ENCODE results near the gene ERCC6L.

Gene ERCC6L

DNA sequence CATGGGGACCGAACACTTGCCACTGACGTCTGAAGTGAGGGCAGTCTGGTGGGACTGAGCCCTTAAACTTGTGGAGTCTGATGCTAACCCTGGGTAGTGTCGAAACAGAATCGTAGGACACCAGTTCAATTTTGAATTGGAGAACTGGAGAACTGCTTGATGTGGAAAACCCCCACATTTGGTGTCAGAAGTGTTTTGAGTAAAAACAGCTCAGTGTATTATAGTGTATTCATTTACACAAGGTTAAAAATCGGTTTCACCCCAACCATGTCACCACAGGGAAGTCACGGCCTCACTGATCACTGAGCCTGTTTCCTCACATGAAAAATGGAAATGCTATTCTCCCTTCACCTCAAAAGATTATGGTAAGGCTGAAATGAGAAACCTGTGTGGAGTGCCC lies 35.4 kb downstream of the ERCC6L start:
- no peak overlapping the region for H3K4me3 ChIP-seq (ENCODE audit: low read depth, low read length)
- DNase-seq (ENCODE audit: low read depth), result no peak
- TF ChIP-seq, protein P1, sequence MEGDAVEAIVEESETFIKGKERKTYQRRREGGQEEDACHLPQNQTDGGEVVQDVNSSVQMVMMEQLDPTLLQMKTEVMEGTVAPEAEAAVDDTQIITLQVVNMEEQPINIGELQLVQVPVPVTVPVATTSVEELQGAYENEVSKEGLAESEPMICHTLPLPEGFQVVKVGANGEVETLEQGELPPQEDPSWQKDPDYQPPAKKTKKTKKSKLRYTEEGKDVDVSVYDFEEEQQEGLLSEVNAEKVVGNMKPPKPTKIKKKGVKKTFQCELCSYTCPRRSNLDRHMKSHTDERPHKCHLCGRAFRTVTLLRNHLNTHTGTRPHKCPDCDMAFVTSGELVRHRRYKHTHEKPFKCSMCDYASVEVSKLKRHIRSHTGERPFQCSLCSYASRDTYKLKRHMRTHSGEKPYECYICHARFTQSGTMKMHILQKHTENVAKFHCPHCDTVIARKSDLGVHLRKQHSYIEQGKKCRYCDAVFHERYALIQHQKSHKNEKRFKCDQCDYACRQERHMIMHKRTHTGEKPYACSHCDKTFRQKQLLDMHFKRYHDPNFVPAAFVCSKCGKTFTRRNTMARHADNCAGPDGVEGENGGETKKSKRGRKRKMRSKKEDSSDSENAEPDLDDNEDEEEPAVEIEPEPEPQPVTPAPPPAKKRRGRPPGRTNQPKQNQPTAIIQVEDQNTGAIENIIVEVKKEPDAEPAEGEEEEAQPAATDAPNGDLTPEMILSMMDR (IDR thresholded peaks at IDR 0.05; ENCODE audit: low read depth, low read length, missing control alignments), result no peak

- no peak overlapping the region for H3K4me3 ChIP-seq (ENCODE audit: low read depth, low read length)
- TF ChIP-seq, protein P1 (IDR thresholded peaks at IDR 0.05; ENCODE audit: low read depth, low read length, missing control alignments), result no peak
- DNase-seq (ENCODE audit: low read depth), result no peak
Observed at GRCh38 chrX:72202792-72203401, 35.9 kb downstream of the ERCC6L start.

DNA sequence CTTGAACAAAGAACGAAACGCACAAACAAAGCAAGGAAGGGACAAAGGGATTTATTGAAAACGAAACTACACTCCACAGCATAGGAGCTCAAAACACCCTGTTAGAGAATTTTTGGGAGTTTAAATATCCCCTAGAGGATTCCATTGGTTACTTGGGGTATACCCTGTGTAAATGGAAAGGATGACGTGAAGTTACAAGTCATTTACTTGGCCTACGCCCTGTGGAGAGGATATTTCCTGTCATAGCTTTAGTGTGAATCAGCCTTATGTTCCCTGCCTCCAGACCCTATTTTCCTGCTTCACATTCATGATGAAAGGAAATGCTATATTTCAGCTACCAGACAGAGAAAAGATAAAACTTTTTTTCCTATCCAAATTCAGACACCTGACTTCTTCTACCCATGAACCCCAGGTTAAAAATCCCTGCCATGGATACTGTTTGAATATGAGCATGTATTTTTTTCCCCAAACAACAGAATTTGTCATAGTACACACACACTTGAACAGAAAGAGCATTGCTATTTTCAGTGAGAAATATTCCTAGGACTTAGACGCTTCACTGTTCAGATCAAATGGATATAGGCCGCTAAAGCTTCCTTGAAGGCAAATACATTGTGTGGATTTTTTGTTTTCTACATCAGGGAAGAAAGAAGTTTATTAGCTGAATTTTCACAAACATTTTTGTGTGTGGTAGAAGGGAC lies 36.8 kb downstream of the ERCC6L start:
- no peak overlapping the region for H3K4me3 ChIP-seq (ENCODE audit: low read depth, low read length)
- TF ChIP-seq, protein P1 (IDR thresholded peaks at IDR 0.05; ENCODE audit: low read depth, low read length, missing control alignments), result no peak
- no peak for DNase-seq (ENCODE audit: low read depth)

- no peak overlapping the region; the same call in 1 of the 2 replicates for H3K4me3 ChIP-seq (ENCODE audit: low read depth, low read length)
- DNase-seq (ENCODE audit: low read depth), result no peak
- TF ChIP-seq, protein P1 (IDR thresholded peaks at IDR 0.05; ENCODE audit: low read depth, low read length, missing control alignments), result no peak
Observed at GRCh38 chrX:72182924-72183323, 55.9 kb downstream of the ERCC6L start.

- DNase-seq (ENCODE audit: low read depth), result peak; percentile 86
- H3K4me3 ChIP-seq (ENCODE audit: low read depth, low read length), result peak within 1 kb of the TSS; percentile 71
- TF ChIP-seq, protein P1 (IDR thresholded peaks at IDR 0.05; ENCODE audit: low read depth, low read length, missing control alignments), result no peak
Observed at GRCh38 chrX:72181178-72182125, 57.4 kb downstream of the ERCC6L start, which contains the start of gene PIN4. TSS of gene PIN4 (plus strand) at chrX:72181757. CDS start at chrX:72181786, 29 bp downstream.

GRCh38 chrX:72180539-72180938 lies 58.3 kb downstream of the ERCC6L start:
- DNase-seq (ENCODE audit: low read depth), result no peak
- TF ChIP-seq, protein P1 (IDR thresholded peaks at IDR 0.05; ENCODE audit: low read depth, low read length, missing control alignments), result no peak
- peak overlapping the region; percentile 71 for H3K4me3 ChIP-seq (ENCODE audit: low read depth, low read length)
